MCF 10A (cell line): ENCODE measurements around the gene LCE2A. TPM values are rescaled to one million over a fixed set of nuclear protein-coding genes. Genes with fewer than 3 reads are reported as not detected.
"Not testable (repeated sequence)": the region's sequence is repeated elsewhere in the genome, so short reads cannot be mapped to it uniquely, and the experiment has no call there.

ENCODE experiments used
- BruUV-seq: library from RNA; stranded (reverse); fragments of 400-500 nt; replicated peaks from 2 replicates; lab custom pipeline; 2021; lab: Mats Ljungman, UMichigan
- CTCF ChIA-PET: fragments of 300-600 bp; sonication (Branson Sonifier 250); formaldehyde crosslinking; extraction: SDS; loops from one replicate; lab custom pipeline; 2021; ENCODE audit warnings: antibody characterized with exemption, inconsistent platforms; lab: Yijun Ruan, JAX
- POLR2A ChIA-PET: fragments of 300-600, 350-650 bp; sonication (Branson Sonifier 250); formaldehyde crosslinking; extraction: SDS; loops from one replicate; lab custom pipeline; 2020; ENCODE audit warnings: antibody characterized with exemption, inconsistent platforms; lab: Yijun Ruan, JAX
- DNase-seq: peaks from one replicate; pipeline ENCODE4 v3.0.0-alpha.2; 2018; ENCODE audit not compliant: unreplicated experiment
- H3K27ac Mint-ChIP-seq: one replicate; pipeline ENCODE4 v1.8.0; 2022; ENCODE audit warnings: mild to moderate bottlenecking, low read depth, mixed read lengths; ENCODE audit not compliant: unreplicated experiment
- H3K27me3 Mint-ChIP-seq: one replicate; pipeline ENCODE4 v1.8.0; 2022; ENCODE audit warnings: mixed read lengths; ENCODE audit not compliant: insufficient read depth, unreplicated experiment
- H3K36me3 Mint-ChIP-seq: one replicate; pipeline ENCODE4 v1.8.0; 2022; ENCODE audit warnings: mild to moderate bottlenecking, moderate library complexity, mixed read lengths; ENCODE audit not compliant: insufficient read depth, unreplicated experiment
- H3K4me1 Mint-ChIP-seq: one replicate; pipeline ENCODE4 v1.8.0; 2022; ENCODE audit warnings: mixed read lengths; ENCODE audit not compliant: insufficient read depth, unreplicated experiment
- H3K4me3 Mint-ChIP-seq: one replicate; pipeline ENCODE4 v1.8.0; 2022; ENCODE audit warnings: mild to moderate bottlenecking, moderate library complexity, mixed read lengths; ENCODE audit not compliant: unreplicated experiment
- H3K9me3 Mint-ChIP-seq: one replicate; pipeline ENCODE4 v1.8.0; 2022; ENCODE audit warnings: mixed read lengths; ENCODE audit not compliant: unreplicated experiment
- CTCF ChIP-seq: fragments of 200-600 bp; IDR thresholded peaks from one replicate; pipeline ENCODE4 v1.8.0; 2022; ENCODE audit warnings: antibody characterized with exemption, mild to moderate bottlenecking; ENCODE audit not compliant: unreplicated experiment
- intact Hi-C: fragments of 100-400 bp; cut with micrococcal nuclease; formaldehyde crosslinking; loops from 2 replicates; pipeline ENCODE4 v1.14.1; 2022
- total RNA-seq: library from RNA; stranded (reverse); gene quantifications from 2 replicates; pipeline ENCODE4 v1.2.3, GENCODE V29; 2022

LCE2A gene
- total RNA-seq, 1 experiment from 2014 or later, result not detected

GRCh38 chr1:152667648-152668047, 30.5 kb upstream of the LCE2A start:
- peaks cover 17% of the 10 kb centered on the region for H3K27me3 Mint-ChIP-seq

DNA sequence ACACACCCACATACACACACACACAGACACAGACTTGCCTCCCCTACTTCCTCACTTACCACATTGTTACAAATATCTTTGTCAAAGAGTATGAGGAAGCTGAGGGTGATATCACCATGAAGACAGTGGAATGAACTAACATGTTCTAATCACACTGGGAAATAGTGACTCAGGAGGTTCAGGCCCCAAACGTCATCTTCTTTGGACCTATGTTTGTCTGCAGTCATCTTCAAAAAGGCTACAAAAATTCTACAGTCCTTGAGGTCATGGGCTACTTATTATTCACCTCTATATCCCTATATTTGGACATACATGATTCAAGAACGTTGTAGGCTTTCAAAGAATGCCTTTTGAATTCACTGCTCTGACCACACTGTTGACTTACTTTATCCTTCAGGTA, 25.1 kb upstream of the LCE2A start:
- no peaks in the 10 kb centered on the region for H3K9me3 Mint-ChIP-seq
- ChIA-PET POLR2A (no interaction called here), CTCF (interaction anchor here (1.5 kb wide), 1 partner anchor 19 kb away, joined by 6 read pairs; no protein-coding TSS in a partner anchor)
- no peak for DNase-seq
- H3K36me3 Mint-ChIP-seq, result no peaks in the 10 kb centered on the region
- no peak for TF ChIP-seq CTCF
- no peak overlapping the region for H3K27ac Mint-ChIP-seq
- H3K4me1 Mint-ChIP-seq, result no peaks in the 10 kb centered on the region
- no peak overlapping the region for H3K4me3 Mint-ChIP-seq
- H3K27me3 Mint-ChIP-seq, result peaks cover 11% of the 10 kb centered on the region
- no TSS peak for BruUV-seq
- intact Hi-C loops, result no loop called here

More at GRCh38 chr1:152667648-152668047, 30.5 kb upstream of the LCE2A start:
- BruUV-seq, result no TSS peak
- ChIA-PET CTCF (interaction anchor here (1.2 to 7.3 kb wide), 2 partner anchors 13 to 203 kb away, joined by 3 to 58 read pairs; no protein-coding TSS in a partner anchor), POLR2A (interaction anchor here (0.8 kb wide), 1 partner anchor 12 kb away, joined by 3 read pairs; no protein-coding TSS in a partner anchor)
- TF ChIP-seq CTCF, result no peak
- intact Hi-C loops, result no loop called here
- Mint-ChIP-seq H3K27ac (no peak overlapping the region), H3K4me3 (no peak overlapping the region), H3K36me3 (no peaks in the 10 kb centered on the region), H3K4me1 (no peaks in the 10 kb centered on the region), H3K9me3 (no peaks in the 10 kb centered on the region)
- DNase-seq, result no peak

DNA sequence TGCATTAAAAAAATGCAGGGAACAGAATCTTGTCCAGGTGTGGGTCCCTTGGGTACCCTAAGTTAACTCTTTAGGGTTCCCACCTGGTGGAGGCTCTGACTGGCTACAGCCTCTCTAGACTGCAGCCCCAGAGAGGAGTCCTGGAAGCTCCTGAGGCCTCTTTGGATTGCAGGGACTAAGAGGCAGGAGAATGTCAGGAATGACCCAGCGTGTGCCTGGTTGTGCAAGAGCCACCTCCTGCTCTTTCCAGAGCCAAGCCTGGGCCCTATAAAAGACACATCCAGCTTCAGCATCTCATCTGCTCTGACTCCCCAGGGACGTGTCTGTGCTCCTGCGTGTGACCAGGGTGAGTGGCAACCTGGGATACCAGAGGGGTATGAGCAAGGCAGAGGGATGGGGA, 23.2 kb upstream of the LCE2A start, which contains the start of gene LCE2C:
TSS of gene LCE2C (plus strand) at position 297 of the 400 bp plus-strand sequence. CDS start 737 bp downstream, outside the sequence.
- DNase-seq, H3K9me3 Mint-ChIP-seq, H3K36me3 Mint-ChIP-seq, H3K27ac Mint-ChIP-seq, H3K4me3 Mint-ChIP-seq, BruUV-seq, POLR2A ChIA-PET, H3K4me1 Mint-ChIP-seq, intact Hi-C loops: not testable (repeated sequence)
- CTCF ChIA-PET, result interaction anchor here (0.7 kb wide), 2 partner anchors 21 to 56 kb away, joined by 3 read pairs; no protein-coding TSS in a partner anchor
- H3K27me3 Mint-ChIP-seq, result peaks cover 26% of the 10 kb centered on the region

- BruUV-seq, result no TSS peak
- TF ChIP-seq CTCF, result no peak
- Mint-ChIP-seq H3K9me3 (no peaks in the 10 kb centered on the region), H3K27me3 (peaks cover 37% of the 10 kb centered on the region), H3K4me1 (no peaks in the 10 kb centered on the region), H3K4me3 (no peak overlapping the region), H3K36me3 (no peaks in the 10 kb centered on the region), H3K27ac (no peak overlapping the region)
- DNase-seq, result no peak
- POLR2A ChIA-PET, result no interaction called here
- CTCF ChIA-PET, result interaction anchor here (1.2 kb wide), 1 partner anchor 26 kb away, joined by 3 read pairs; no protein-coding TSS in a partner anchor
- intact Hi-C loops, result no loop called here
Measured at GRCh38 chr1:152679459-152679858, 18.7 kb upstream of the LCE2A start.
